HEK293T (cell line): ENCODE results near the gene MOXD1.

Experiments
- ARNT ChIP-seq: fragments of 450-650 bp; IDR thresholded peaks from 2 replicates; pipeline ENCODE4 v1.6.1; 2017; ENCODE audit warnings: mild to moderate bottlenecking
- BHLHE40 ChIP-seq: fragments of 450-650 bp; IDR thresholded peaks from 2 replicates; pipeline ENCODE4 v1.6.1; 2016; ENCODE audit warnings: mild to moderate bottlenecking, moderate library complexity, borderline replicate concordance
- FOXA1 ChIP-seq: fragments of 450-650 bp; IDR thresholded peaks from 2 replicates; pipeline ENCODE4 v1.6.1; 2016; ENCODE audit warnings: mild to moderate bottlenecking
- FOXK2 ChIP-seq: fragments of 450-650 bp; IDR thresholded peaks from 2 replicates; pipeline ENCODE4 v1.6.1; 2016; ENCODE audit warnings: mild to moderate bottlenecking
- FOXM1 ChIP-seq: fragments of 450-650 bp; IDR thresholded peaks from 2 replicates; pipeline ENCODE4 v1.6.1; 2017; ENCODE audit warnings: mild to moderate bottlenecking, borderline replicate concordance
- HDGF ChIP-seq: fragments of 450-650 bp; IDR thresholded peaks from 2 replicates; pipeline ENCODE4 v1.6.1; 2017; ENCODE audit warnings: antibody characterized with exemption, borderline replicate concordance
- L3MBTL2 ChIP-seq: fragments of 450-650 bp; conservative IDR thresholded peaks from 2 replicates; pipeline ENCODE4 v1.6.1; 2016; ENCODE audit warnings: mild to moderate bottlenecking
- LEF1 ChIP-seq: fragments of 450-650 bp; IDR thresholded peaks from 2 replicates; pipeline ENCODE4 v1.6.1; 2017; ENCODE audit warnings: mild to moderate bottlenecking, borderline replicate concordance
- SP1 ChIP-seq: fragments of 450-650 bp; IDR thresholded peaks from 2 replicates; pipeline ENCODE4 v1.6.1; 2017
- SUZ12 ChIP-seq: fragments of 450-650 bp; IDR thresholded peaks from 2 replicates; pipeline ENCODE4 v1.6.1; 2016; ENCODE audit warnings: mild to moderate bottlenecking
- TARDBP ChIP-seq: fragments of 450-650 bp; IDR thresholded peaks from 2 replicates; pipeline ENCODE4 v1.6.1; 2016
- ZNF384 ChIP-seq: fragments of 450-650 bp; IDR thresholded peaks from 2 replicates; pipeline ENCODE4 v1.6.1; 2016
- TF ChIP-seq, protein P1 (sequence below): fragments of 450-650 bp; IDR thresholded peaks from 2 replicates; pipeline ENCODE4 v1.6.1; 2016

GRCh38 chr6:132253211-132253610 lies 148.1 kb downstream of the MOXD1 start:
- TF ChIP-seq FOXA1 (no peak), SP1 (no peak), BHLHE40 (no peak), FOXM1 (no peak), ZNF384 (no peak), SUZ12 (no peak), TARDBP (no peak), L3MBTL2 (no peak), FOXK2 (no peak), LEF1 (no peak), ARNT (no peak), HDGF (no peak)
- TF ChIP-seq, protein P1, sequence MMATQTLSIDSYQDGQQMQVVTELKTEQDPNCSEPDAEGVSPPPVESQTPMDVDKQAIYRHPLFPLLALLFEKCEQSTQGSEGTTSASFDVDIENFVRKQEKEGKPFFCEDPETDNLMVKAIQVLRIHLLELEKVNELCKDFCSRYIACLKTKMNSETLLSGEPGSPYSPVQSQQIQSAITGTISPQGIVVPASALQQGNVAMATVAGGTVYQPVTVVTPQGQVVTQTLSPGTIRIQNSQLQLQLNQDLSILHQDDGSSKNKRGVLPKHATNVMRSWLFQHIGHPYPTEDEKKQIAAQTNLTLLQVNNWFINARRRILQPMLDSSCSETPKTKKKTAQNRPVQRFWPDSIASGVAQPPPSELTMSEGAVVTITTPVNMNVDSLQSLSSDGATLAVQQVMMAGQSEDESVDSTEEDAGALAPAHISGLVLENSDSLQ: no peak
